Colonic mucosa (tissue), 4 donors: ENCODE results near the gene ZRSR2. TPM values are rescaled to one million over a fixed set of nuclear protein-coding genes. Genes with fewer than 3 reads are reported as not detected.

ENCODE experiments used
- DNase-seq: peaks from one replicate; pipeline ENCODE4 v3.0.0-alpha.2; 2020
- H3K27ac ChIP-seq: fragments of 200-600 bp; one replicate; pipeline ENCODE4 v1.8.0; 2021
- H3K27me3 ChIP-seq: fragments of 200-600 bp; one replicate; pipeline ENCODE4 v1.8.0; 2021
- H3K36me3 ChIP-seq: fragments of 200-600 bp; one replicate; pipeline ENCODE4 v1.8.0; 2021
- H3K4me1 ChIP-seq: fragments of 200-600 bp; one replicate; pipeline ENCODE4 v1.8.0; 2021; ENCODE audit warnings: mild to moderate bottlenecking
- H3K4me3 ChIP-seq: fragments of 200-600 bp; one replicate; pipeline ENCODE4 v1.8.0; 2021
- H3K9ac ChIP-seq, 2 donors: one replicate each; pipeline ENCODE4 v1.7.0; 2013; ENCODE audit warnings: control low read depth in 2 of 2, low read depth in 2 of 2, low read length in 2 of 2
- H3K9me3 ChIP-seq: fragments of 200-600 bp; one replicate; pipeline ENCODE4 v1.8.0; 2021
- intact Hi-C: fragments of 100-400 bp; cut with DNase I; formaldehyde crosslinking; loops from one replicate; pipeline ENCODE4 v1.14.1; 2022
- total RNA-seq, 2 donors: library from RNA; stranded (reverse); fragmentation: NEBNext Ultra II Directional in 1 of 2; extraction: Animal tissue kit (Norgen Biotek cat#: 25700) in 1 of 2; gene quantifications; one replicate each; pipeline ENCODE4 v1.2.1, GENCODE V29; 2021
- TF ChIP-seq, protein P1 (sequence below): fragments of 200-600 bp; IDR thresholded peaks from one replicate; pipeline ENCODE4 v1.8.0; 2022; ENCODE audit warnings: antibody characterized with exemption, mild to moderate bottlenecking
- donor health status: healthy.
- donor health status: DM: no; HTN: no; CAD: no.
- donor health status: DM: no; HTN: no; CAD: no.

ZRSR2 gene
- total RNA-seq, 2 donors from 2014 or later = 7.9 to 8.4 TPM

DNA sequence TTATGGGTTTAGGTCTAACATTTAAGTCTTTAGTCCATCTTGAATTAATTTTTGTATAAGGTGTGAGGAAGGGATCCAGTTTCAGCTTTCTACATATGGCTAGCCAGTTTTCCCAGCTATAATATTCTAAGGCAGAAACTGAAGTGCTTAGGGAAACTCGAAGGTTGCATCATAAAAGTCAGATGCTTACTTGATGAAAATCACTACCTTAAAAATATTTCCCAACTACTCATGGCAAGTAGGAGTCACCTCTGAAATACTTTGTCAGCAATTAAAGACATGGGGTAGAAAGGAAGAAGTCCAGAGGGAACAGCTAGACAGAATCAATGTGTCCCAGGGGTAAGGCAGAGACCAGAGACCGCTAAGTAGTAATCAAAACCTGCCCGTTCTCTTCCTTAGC lies 70.6 kb downstream of the ZRSR2 start:
- no peak overlapping the region for H3K4me3 ChIP-seq
- H3K9ac ChIP-seq = no peak overlapping the region
- no peak for DNase-seq
- H3K27me3 ChIP-seq = no peaks in the 10 kb centered on the region
- no peak overlapping the region for H3K27ac ChIP-seq
- intact Hi-C loops = no loop called here
- no peaks in the 10 kb centered on the region for H3K4me1 ChIP-seq
- H3K9me3 ChIP-seq = no peaks in the 10 kb centered on the region
- no peaks in the 10 kb centered on the region for H3K36me3 ChIP-seq
- TF ChIP-seq, protein P1, sequence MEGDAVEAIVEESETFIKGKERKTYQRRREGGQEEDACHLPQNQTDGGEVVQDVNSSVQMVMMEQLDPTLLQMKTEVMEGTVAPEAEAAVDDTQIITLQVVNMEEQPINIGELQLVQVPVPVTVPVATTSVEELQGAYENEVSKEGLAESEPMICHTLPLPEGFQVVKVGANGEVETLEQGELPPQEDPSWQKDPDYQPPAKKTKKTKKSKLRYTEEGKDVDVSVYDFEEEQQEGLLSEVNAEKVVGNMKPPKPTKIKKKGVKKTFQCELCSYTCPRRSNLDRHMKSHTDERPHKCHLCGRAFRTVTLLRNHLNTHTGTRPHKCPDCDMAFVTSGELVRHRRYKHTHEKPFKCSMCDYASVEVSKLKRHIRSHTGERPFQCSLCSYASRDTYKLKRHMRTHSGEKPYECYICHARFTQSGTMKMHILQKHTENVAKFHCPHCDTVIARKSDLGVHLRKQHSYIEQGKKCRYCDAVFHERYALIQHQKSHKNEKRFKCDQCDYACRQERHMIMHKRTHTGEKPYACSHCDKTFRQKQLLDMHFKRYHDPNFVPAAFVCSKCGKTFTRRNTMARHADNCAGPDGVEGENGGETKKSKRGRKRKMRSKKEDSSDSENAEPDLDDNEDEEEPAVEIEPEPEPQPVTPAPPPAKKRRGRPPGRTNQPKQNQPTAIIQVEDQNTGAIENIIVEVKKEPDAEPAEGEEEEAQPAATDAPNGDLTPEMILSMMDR = no peak

GRCh38 chrX:15864023-15864422 lies 73.7 kb downstream of the ZRSR2 start:
- Histone ChIP-seq H3K27me3 (no peaks in the 10 kb centered on the region), H3K4me3 (no peak overlapping the region), H3K9me3 (no peaks in the 10 kb centered on the region), H3K9ac (no peak overlapping the region), H3K27ac (no peak overlapping the region), H3K4me1 (no peaks in the 10 kb centered on the region), H3K36me3 (no peaks in the 10 kb centered on the region)
- intact Hi-C loops = no loop called here
- TF ChIP-seq, protein P1 = no peak
- no peak for DNase-seq

GRCh38 chrX:15864629-15865028 lies 74.3 kb downstream of the ZRSR2 start:
- TF ChIP-seq, protein P1 = no peak
- no peaks in the 10 kb centered on the region for H3K4me1 ChIP-seq
- no peaks in the 10 kb centered on the region for H3K36me3 ChIP-seq
- intact Hi-C loops = no loop called here
- no peak overlapping the region for H3K9ac ChIP-seq
- no peak overlapping the region for H3K27ac ChIP-seq
- H3K4me3 ChIP-seq = no peak overlapping the region
- no peak for DNase-seq
- no peaks in the 10 kb centered on the region for H3K27me3 ChIP-seq
- no peaks in the 10 kb centered on the region for H3K9me3 ChIP-seq

GRCh38 chrX:15866147-15866546 lies 75.9 kb downstream of the ZRSR2 start:
- H3K27me3 ChIP-seq = no peaks in the 10 kb centered on the region
- H3K9me3 ChIP-seq = no peaks in the 10 kb centered on the region
- TF ChIP-seq, protein P1 = no peak
- H3K27ac ChIP-seq = no peak overlapping the region
- intact Hi-C loops = no loop called here
- H3K4me3 ChIP-seq = no peak overlapping the region
- H3K9ac ChIP-seq = no peak overlapping the region
- no peaks in the 10 kb centered on the region for H3K36me3 ChIP-seq
- no peaks in the 10 kb centered on the region for H3K4me1 ChIP-seq
- DNase-seq = no peak

- no peak overlapping the region for H3K27ac ChIP-seq
- H3K27me3 ChIP-seq = no peaks in the 10 kb centered on the region
- DNase-seq = no peak
- no peaks in the 10 kb centered on the region for H3K36me3 ChIP-seq
- no peak overlapping the region for H3K4me3 ChIP-seq
- no peaks in the 10 kb centered on the region for H3K9me3 ChIP-seq
- H3K9ac ChIP-seq = no peak overlapping the region
- intact Hi-C loops = no loop called here
- TF ChIP-seq, protein P1 = no peak
- no peaks in the 10 kb centered on the region for H3K4me1 ChIP-seq
These were observed 79.4 kb downstream of the ZRSR2 start for GRCh38 chrX:15869695-15870094.

GRCh38 chrX:15870310-15870709 lies 80.0 kb downstream of the ZRSR2 start:
- no peak for DNase-seq
- no peak overlapping the region for H3K9ac ChIP-seq
- no peak overlapping the region for H3K4me3 ChIP-seq
- no peaks in the 10 kb centered on the region for H3K27me3 ChIP-seq
- TF ChIP-seq, protein P1 = no peak
- H3K4me1 ChIP-seq = no peaks in the 10 kb centered on the region
- no peak overlapping the region for H3K27ac ChIP-seq
- no peaks in the 10 kb centered on the region for H3K36me3 ChIP-seq
- intact Hi-C loops = no loop called here
- no peaks in the 10 kb centered on the region for H3K9me3 ChIP-seq
